MCF 10A (cell line): Measurements from ENCODE around the gene RORB. TPM values are rescaled to one million over a fixed set of nuclear protein-coding genes. Genes with fewer than 3 reads are reported as not detected.
A peak's percentile ranks its signal among the peaks of the same experiment; 100 is the strongest.

Experiments used
- BruUV-seq: library from RNA; stranded (reverse); fragments of 400-500 nt; replicated peaks from 2 replicates; lab custom pipeline; 2021; lab: Mats Ljungman, UMichigan
- CTCF ChIA-PET: fragments of 300-600 bp; sonication (Branson Sonifier 250); formaldehyde crosslinking; extraction: SDS; loops from one replicate; lab custom pipeline; 2021; ENCODE audit warnings: antibody characterized with exemption, inconsistent platforms; lab: Yijun Ruan, JAX
- POLR2A ChIA-PET: fragments of 300-600, 350-650 bp; sonication (Branson Sonifier 250); formaldehyde crosslinking; extraction: SDS; loops from one replicate; lab custom pipeline; 2020; ENCODE audit warnings: antibody characterized with exemption, inconsistent platforms; lab: Yijun Ruan, JAX
- DNase-seq: peaks from one replicate; pipeline ENCODE4 v3.0.0-alpha.2; 2018; ENCODE audit not compliant: unreplicated experiment
- H3K27ac Mint-ChIP-seq: one replicate; pipeline ENCODE4 v1.8.0; 2022; ENCODE audit warnings: mild to moderate bottlenecking, low read depth, mixed read lengths; ENCODE audit not compliant: unreplicated experiment
- H3K27me3 Mint-ChIP-seq: one replicate; pipeline ENCODE4 v1.8.0; 2022; ENCODE audit warnings: mixed read lengths; ENCODE audit not compliant: insufficient read depth, unreplicated experiment
- H3K36me3 Mint-ChIP-seq: one replicate; pipeline ENCODE4 v1.8.0; 2022; ENCODE audit warnings: mild to moderate bottlenecking, moderate library complexity, mixed read lengths; ENCODE audit not compliant: insufficient read depth, unreplicated experiment
- H3K4me1 Mint-ChIP-seq: one replicate; pipeline ENCODE4 v1.8.0; 2022; ENCODE audit warnings: mixed read lengths; ENCODE audit not compliant: insufficient read depth, unreplicated experiment
- H3K4me3 Mint-ChIP-seq: one replicate; pipeline ENCODE4 v1.8.0; 2022; ENCODE audit warnings: mild to moderate bottlenecking, moderate library complexity, mixed read lengths; ENCODE audit not compliant: unreplicated experiment
- H3K9me3 Mint-ChIP-seq: one replicate; pipeline ENCODE4 v1.8.0; 2022; ENCODE audit warnings: mixed read lengths; ENCODE audit not compliant: unreplicated experiment
- intact Hi-C: fragments of 100-400 bp; cut with micrococcal nuclease; formaldehyde crosslinking; loops from 2 replicates; pipeline ENCODE4 v1.14.1; 2022
- total RNA-seq: library from RNA; stranded (reverse); gene quantifications from 2 replicates; pipeline ENCODE4 v1.2.3, GENCODE V29; 2022
- TF ChIP-seq, protein P1 (sequence below): fragments of 200-600 bp; IDR thresholded peaks from one replicate; pipeline ENCODE4 v1.8.0; 2022; ENCODE audit warnings: antibody characterized with exemption, mild to moderate bottlenecking; ENCODE audit not compliant: unreplicated experiment

RORB gene
- total RNA-seq, 1 experiment from 2014 or later: not detected

DNA sequence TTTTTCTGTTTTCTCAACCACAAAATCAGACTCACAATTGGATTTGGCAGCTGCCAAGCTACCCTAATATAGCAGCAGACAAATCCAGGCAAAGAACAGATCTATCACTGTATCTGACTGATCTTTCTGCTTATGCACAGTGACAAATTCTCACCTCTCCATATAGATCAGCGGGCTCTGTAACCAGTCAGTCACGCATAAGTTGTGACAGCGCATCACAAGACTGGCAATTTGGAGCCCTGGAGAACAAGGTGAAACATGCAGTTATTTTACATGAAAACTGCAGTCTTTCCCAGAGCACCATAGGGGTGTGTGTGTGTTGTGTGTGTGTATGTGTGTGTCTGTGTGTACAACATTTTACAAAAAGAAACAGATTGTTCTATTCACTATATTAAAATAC is 37.7 kb downstream of the RORB start:
- TF ChIP-seq, protein P1, sequence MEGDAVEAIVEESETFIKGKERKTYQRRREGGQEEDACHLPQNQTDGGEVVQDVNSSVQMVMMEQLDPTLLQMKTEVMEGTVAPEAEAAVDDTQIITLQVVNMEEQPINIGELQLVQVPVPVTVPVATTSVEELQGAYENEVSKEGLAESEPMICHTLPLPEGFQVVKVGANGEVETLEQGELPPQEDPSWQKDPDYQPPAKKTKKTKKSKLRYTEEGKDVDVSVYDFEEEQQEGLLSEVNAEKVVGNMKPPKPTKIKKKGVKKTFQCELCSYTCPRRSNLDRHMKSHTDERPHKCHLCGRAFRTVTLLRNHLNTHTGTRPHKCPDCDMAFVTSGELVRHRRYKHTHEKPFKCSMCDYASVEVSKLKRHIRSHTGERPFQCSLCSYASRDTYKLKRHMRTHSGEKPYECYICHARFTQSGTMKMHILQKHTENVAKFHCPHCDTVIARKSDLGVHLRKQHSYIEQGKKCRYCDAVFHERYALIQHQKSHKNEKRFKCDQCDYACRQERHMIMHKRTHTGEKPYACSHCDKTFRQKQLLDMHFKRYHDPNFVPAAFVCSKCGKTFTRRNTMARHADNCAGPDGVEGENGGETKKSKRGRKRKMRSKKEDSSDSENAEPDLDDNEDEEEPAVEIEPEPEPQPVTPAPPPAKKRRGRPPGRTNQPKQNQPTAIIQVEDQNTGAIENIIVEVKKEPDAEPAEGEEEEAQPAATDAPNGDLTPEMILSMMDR: no peak
- H3K4me3 Mint-ChIP-seq: no peak overlapping the region
- CTCF ChIA-PET: no interaction called here
- POLR2A ChIA-PET: interaction anchor here (0.7 kb wide), 1 partner anchor 9 kb away, joined by 3 read pairs; no protein-coding TSS in a partner anchor
- H3K27ac Mint-ChIP-seq: no peak overlapping the region
- peaks cover 30% of the 10 kb centered on the region for H3K27me3 Mint-ChIP-seq
- no peaks in the 10 kb centered on the region for H3K4me1 Mint-ChIP-seq
- intact Hi-C loops: no loop called here
- no peaks in the 10 kb centered on the region for H3K9me3 Mint-ChIP-seq
- BruUV-seq: no TSS peak
- H3K36me3 Mint-ChIP-seq: no peaks in the 10 kb centered on the region
- no peak for DNase-seq

DNA sequence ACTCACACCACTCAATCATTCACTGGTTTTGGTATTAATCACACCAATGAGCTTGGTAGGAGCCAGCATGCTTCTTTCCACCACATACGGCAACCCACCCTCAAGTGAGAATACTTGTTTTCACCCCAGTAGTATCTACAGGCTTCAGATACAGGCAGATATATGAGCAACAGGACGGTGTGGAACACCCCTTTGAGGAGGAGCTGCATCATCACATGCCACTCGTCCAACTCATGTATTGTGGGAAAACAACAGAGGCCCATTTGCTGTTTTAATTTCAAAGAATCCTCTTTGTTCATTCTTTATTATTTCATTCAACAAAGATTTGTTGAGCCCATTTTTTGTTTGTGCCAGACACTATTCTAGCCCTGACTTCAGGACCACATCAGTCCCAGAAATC is 46.0 kb downstream of the RORB start:
- H3K9me3 Mint-ChIP-seq: no peaks in the 10 kb centered on the region
- BruUV-seq: no TSS peak
- ChIA-PET CTCF (interaction anchor here (1.3 kb wide), 1 partner anchor 26 kb away, joined by 3 read pairs; no protein-coding TSS in a partner anchor), POLR2A (no interaction called here)
- TF ChIP-seq, protein P1: no peak
- H3K27me3 Mint-ChIP-seq: peaks cover 84% of the 10 kb centered on the region
- no peak overlapping the region for H3K27ac Mint-ChIP-seq
- no peaks in the 10 kb centered on the region for H3K4me1 Mint-ChIP-seq
- intact Hi-C loops: no loop called here
- no peaks in the 10 kb centered on the region for H3K36me3 Mint-ChIP-seq
- no peak overlapping the region for H3K4me3 Mint-ChIP-seq
- DNase-seq: no peak

DNA sequence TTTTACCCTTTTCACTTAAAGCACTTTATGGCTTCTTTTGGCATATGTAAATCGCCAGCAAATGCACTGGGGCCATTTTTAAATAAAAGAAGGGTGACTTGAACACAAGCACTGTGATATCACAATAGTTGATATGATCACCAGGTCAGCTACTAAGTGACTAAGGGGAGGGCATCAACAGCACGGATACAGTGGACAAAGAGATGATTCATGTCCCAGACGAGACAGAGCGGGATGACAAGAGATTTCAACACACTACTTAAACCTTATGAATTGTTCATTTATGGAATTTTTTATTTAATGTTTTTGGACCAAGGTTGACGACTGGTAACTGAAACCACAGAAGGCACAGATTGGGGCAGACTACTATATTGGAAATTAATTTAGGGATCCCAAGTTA is 54.1 kb downstream of the RORB start:
- Mint-ChIP-seq H3K27me3 (peaks cover 58% of the 10 kb centered on the region), H3K36me3 (no peaks in the 10 kb centered on the region), H3K9me3 (no peaks in the 10 kb centered on the region), H3K4me3 (no peak overlapping the region), H3K27ac (no peak overlapping the region), H3K4me1 (no peaks in the 10 kb centered on the region)
- POLR2A ChIA-PET: no interaction called here
- peak; percentile 4 for DNase-seq
- CTCF ChIA-PET: no interaction called here
- BruUV-seq: no TSS peak
- intact Hi-C loops: no loop called here
- TF ChIP-seq, protein P1: no peak

DNA sequence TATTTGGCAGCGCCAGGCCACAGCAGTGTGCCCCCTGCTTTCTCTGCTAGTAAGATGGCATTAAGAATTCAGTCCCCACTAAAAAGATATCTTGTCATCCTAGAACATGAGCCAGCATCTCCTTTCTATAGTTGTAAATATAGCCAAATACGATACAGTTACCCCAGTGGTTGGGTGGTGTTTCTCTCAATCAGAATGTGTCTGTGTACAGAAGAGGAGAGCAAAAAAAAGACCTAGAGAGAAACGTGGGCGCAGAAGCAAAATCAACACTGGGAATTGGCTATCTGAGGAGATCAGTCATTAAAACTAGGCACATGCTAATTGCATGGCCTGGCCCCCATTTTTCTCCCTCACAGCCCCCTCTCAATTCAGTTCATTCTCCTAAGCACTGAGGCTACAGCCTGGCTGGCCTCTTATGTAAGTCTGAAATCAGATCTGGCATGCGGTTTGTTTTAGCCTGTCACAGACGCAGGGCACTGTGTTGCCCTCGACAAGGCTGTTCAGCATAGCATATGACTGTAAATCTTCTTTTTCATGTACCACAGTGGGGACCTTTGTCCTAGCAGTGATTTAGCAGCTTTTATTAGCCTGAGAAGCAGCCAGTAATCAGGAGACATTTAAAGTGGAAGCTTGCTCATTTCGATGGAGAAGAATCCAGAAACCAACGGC is 57.8 kb downstream of the RORB start:
- intact Hi-C loops: no loop called here
- Mint-ChIP-seq H3K4me3 (no peak overlapping the region), H3K27me3 (peaks cover 69% of the 10 kb centered on the region), H3K36me3 (no peaks in the 10 kb centered on the region), H3K27ac (no peak overlapping the region), H3K9me3 (no peaks in the 10 kb centered on the region), H3K4me1 (no peaks in the 10 kb centered on the region)
- ChIA-PET POLR2A (interaction anchor here (0.6 kb wide), 2 partner anchors 1033 to 1968 kb away, joined by 3 to 4 read pairs; no protein-coding TSS in a partner anchor), CTCF (interaction anchor here (0.6 to 0.7 kb wide), 3 partner anchors 15 to 1022 kb away, joined by 3 to 4 read pairs (median 3); no protein-coding TSS in a partner anchor)
- TF ChIP-seq, protein P1: no peak
- no TSS peak for BruUV-seq
- no peak for DNase-seq
